Esophagus muscularis mucosa (tissue), 4 donors: Measurements from ENCODE around the gene SMKR1.

Source experiments
- EP300 ChIP-seq: sonication (generic); formaldehyde crosslinking; IDR thresholded peaks from one replicate; pipeline ENCODE4 v1.6.1; 2017; ENCODE audit warnings: antibody characterized with exemption
- POLR2AphosphoS5 ChIP-seq, 2 donors: sonication (generic); formaldehyde crosslinking; IDR thresholded peaks; one replicate each; pipeline ENCODE4 v1.6.1; 2017; ENCODE audit warnings: antibody characterized with exemption in 2 of 2
- TF ChIP-seq, protein P1 (sequence below), 3 experiments: fragments of 200-600 bp in 2 of 3; fragments of 450-650 bp in 1 of 3; sonication (generic) in 2 of 3; IDR thresholded peaks; one replicate each; pipeline ENCODE4 v1.5.1; 2017 to 2019; ENCODE audit warnings: antibody characterized with exemption in 3 of 3, mild to moderate bottlenecking in 2 of 3, moderate library complexity in 1 of 3

DNA sequence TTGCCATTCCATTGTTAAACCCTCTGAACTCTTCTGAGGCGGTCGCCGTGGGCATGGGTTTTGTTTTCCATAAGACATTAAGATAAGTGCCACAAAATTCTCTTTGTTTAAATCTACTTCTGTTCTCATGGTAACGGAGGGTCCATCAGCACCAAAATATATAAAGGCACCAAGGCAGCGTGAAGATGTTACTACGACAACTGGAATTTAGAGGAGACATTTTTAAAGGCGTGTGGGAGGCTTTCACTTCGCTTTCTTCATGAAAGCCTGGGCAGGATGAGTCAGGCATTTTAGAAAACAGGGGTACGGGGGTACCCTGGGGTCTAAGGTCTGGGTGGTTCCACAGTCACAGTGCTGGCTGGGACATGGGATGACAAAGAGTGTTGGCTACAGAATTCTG lies 34.0 kb downstream of the SMKR1 start:
- no peak for TF ChIP-seq POLR2AphosphoS5 (IDR thresholded peaks at IDR 0.05)
- TF ChIP-seq, protein P1, sequence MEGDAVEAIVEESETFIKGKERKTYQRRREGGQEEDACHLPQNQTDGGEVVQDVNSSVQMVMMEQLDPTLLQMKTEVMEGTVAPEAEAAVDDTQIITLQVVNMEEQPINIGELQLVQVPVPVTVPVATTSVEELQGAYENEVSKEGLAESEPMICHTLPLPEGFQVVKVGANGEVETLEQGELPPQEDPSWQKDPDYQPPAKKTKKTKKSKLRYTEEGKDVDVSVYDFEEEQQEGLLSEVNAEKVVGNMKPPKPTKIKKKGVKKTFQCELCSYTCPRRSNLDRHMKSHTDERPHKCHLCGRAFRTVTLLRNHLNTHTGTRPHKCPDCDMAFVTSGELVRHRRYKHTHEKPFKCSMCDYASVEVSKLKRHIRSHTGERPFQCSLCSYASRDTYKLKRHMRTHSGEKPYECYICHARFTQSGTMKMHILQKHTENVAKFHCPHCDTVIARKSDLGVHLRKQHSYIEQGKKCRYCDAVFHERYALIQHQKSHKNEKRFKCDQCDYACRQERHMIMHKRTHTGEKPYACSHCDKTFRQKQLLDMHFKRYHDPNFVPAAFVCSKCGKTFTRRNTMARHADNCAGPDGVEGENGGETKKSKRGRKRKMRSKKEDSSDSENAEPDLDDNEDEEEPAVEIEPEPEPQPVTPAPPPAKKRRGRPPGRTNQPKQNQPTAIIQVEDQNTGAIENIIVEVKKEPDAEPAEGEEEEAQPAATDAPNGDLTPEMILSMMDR (IDR thresholded peaks at IDR 0.05) = no peak
- TF ChIP-seq EP300 = no peak
